WTC11 (cell line): ENCODE results near the gene ACOXL. TPM values are rescaled to one million over a fixed set of nuclear protein-coding genes. Genes with fewer than 3 reads are reported as not detected.

Experiments used
- ATAC-seq: fragments of 200-7000 bp; cut with Tn5 transposase; 2 replicates; pipeline ENCODE4 v1.10.0; 2021; ENCODE audit warnings: mild to moderate bottlenecking, moderate library complexity
- CTCF ChIA-PET: fragments of 300-600 bp; sonication (Branson Sonifier 250); formaldehyde crosslinking; loops from one replicate; lab custom pipeline; 2021; ENCODE audit warnings: antibody characterized with exemption; lab: Charles Lee
- POLR2A ChIA-PET: fragments of 350-600 bp; sonication (Branson Sonifier 250); formaldehyde crosslinking; loops from one replicate; lab custom pipeline; 2021; ENCODE audit warnings: antibody characterized with exemption; lab: Charles Lee
- DNase-seq: peaks from one replicate; pipeline ENCODE4 v3.0.0; 2021; ENCODE audit warnings: low spot score
- H3K27ac Mint-ChIP-seq: 2 replicates; pipeline ENCODE4 v1.8.0; 2021; ENCODE audit warnings: mixed read lengths
- H3K27me3 Mint-ChIP-seq: 2 replicates; pipeline ENCODE4 v1.8.0; 2021; ENCODE audit warnings: low read depth, mild to moderate bottlenecking, moderate library complexity, mixed read lengths
- H3K36me3 Mint-ChIP-seq: 2 replicates; pipeline ENCODE4 v1.8.0; 2021; ENCODE audit warnings: mixed read lengths
- H3K4me1 Mint-ChIP-seq: 2 replicates; pipeline ENCODE4 v1.8.0; 2022; ENCODE audit warnings: mixed read lengths
- H3K4me3 Mint-ChIP-seq: 2 replicates; pipeline ENCODE4 v1.8.0; 2021; ENCODE audit warnings: mild to moderate bottlenecking, moderate library complexity, mixed read lengths
- H3K9me3 Mint-ChIP-seq: 2 replicates; pipeline ENCODE4 v1.8.0; 2021; ENCODE audit warnings: mixed read lengths
- ATF2 ChIP-seq: sonication (generic); formaldehyde crosslinking; IDR thresholded peaks from 2 replicates; pipeline ENCODE4 v1.8.1; 2022; ENCODE audit warnings: low read depth, missing genetic modification reagents, borderline replicate concordance
- ATF3 ChIP-seq: sonication (generic); formaldehyde crosslinking; conservative IDR thresholded peaks from 2 replicates; pipeline ENCODE4 v1.8.1; 2022; ENCODE audit warnings: mild to moderate bottlenecking, missing genetic modification reagents
- ATF6 ChIP-seq: sonication (generic); formaldehyde crosslinking; IDR thresholded peaks from 2 replicates; pipeline ENCODE4 v1.8.1; 2023; ENCODE audit warnings: mild to moderate bottlenecking, missing genetic modification reagents
- CREB1 ChIP-seq: sonication (generic); formaldehyde crosslinking; IDR thresholded peaks from 2 replicates; pipeline ENCODE4 v1.8.0; 2023; ENCODE audit warnings: mild to moderate bottlenecking, missing genetic modification reagents
- E2F4 ChIP-seq: sonication (generic); formaldehyde crosslinking; IDR thresholded peaks from 2 replicates; pipeline ENCODE4 v1.8.1; 2022; ENCODE audit warnings: low read depth, mild to moderate bottlenecking, moderate library complexity, missing genetic modification reagents, borderline replicate concordance
- EMX1 ChIP-seq: fragments of 250-450 bp; sonication (Bioruptor Pico); IDR thresholded peaks from 2 replicates; pipeline ENCODE4 v1.8.0; 2021; ENCODE audit warnings: mild to moderate bottlenecking
- GABPB1 ChIP-seq: sonication (generic); formaldehyde crosslinking; IDR thresholded peaks from 2 replicates; pipeline ENCODE4 v1.8.1; 2023; ENCODE audit warnings: mild to moderate bottlenecking, missing genetic modification reagents
- HMGXB4 ChIP-seq: sonication (generic); formaldehyde crosslinking; IDR thresholded peaks from 2 replicates; pipeline ENCODE4 v1.8.1; 2023; ENCODE audit warnings: mild to moderate bottlenecking, moderate library complexity, missing genetic modification reagents
- IRF1 ChIP-seq: sonication (generic); formaldehyde crosslinking; IDR thresholded peaks from 2 replicates; pipeline ENCODE4 v1.8.0; 2023; ENCODE audit warnings: missing genetic modification reagents
- MLX ChIP-seq: sonication (generic); formaldehyde crosslinking; IDR thresholded peaks from 2 replicates; pipeline ENCODE4 v1.8.1; 2023; ENCODE audit warnings: mild to moderate bottlenecking, missing genetic modification reagents, moderate library complexity
- MXD4 ChIP-seq: fragments of 250-450 bp; sonication (Bioruptor Pico); IDR thresholded peaks from 2 replicates; pipeline ENCODE4 v1.8.0; 2021; ENCODE audit warnings: mild to moderate bottlenecking, moderate library complexity, borderline replicate concordance
- PREB ChIP-seq: sonication (generic); formaldehyde crosslinking; IDR thresholded peaks from 2 replicates; pipeline ENCODE4 v1.8.1; 2022; ENCODE audit warnings: mild to moderate bottlenecking, missing genetic modification reagents, moderate library complexity, borderline replicate concordance
- RORB ChIP-seq: fragments of 250-450 bp; sonication (Bioruptor Pico); IDR thresholded peaks from 2 replicates; pipeline ENCODE4 v1.9.0; 2021; ENCODE audit warnings: mild to moderate bottlenecking
- TEAD4 ChIP-seq: sonication (generic); formaldehyde crosslinking; IDR thresholded peaks from 2 replicates; pipeline ENCODE4 v1.8.0; 2022; ENCODE audit warnings: mild to moderate bottlenecking, missing genetic modification reagents
- ZNF219 ChIP-seq: sonication (generic); formaldehyde crosslinking; IDR thresholded peaks from 2 replicates; pipeline ENCODE4 v1.8.0; 2023; ENCODE audit warnings: missing genetic modification reagents, mild to moderate bottlenecking, borderline replicate concordance
- ZNF416 ChIP-seq: fragments of 250-450 bp; sonication (Bioruptor Pico); IDR thresholded peaks from 2 replicates; pipeline ENCODE4 v1.9.0; 2021; ENCODE audit warnings: mild to moderate bottlenecking, inconsistent platforms
- total RNA-seq: library from RNA; stranded (reverse); gene quantifications from 3 replicates; pipeline ENCODE4 v1.2.3, GENCODE V29; 2021

Gene ACOXL
- total RNA-seq, 1 experiment from 2014 or later: 14.9 TPM

- ATAC-seq: no peak
- CTCF ChIA-PET: no interaction called here
These were observed 224.9 kb downstream of the ACOXL start for GRCh38 chr2:110957293-110957692.

GRCh38 chr2:110958346-110959119 is 226.2 kb downstream of the ACOXL start:
- Mint-ChIP-seq H3K9me3 (no peaks in the 10 kb centered on the region), H3K27me3 (no peaks in the 10 kb centered on the region), H3K27ac (no peak overlapping the region), H3K4me3 (no peak overlapping the region), H3K36me3 (no peaks in the 10 kb centered on the region), H3K4me1 (peaks cover 7% of the 10 kb centered on the region; the same call in 1 of the 2 replicates)
- TF ChIP-seq CREB1 (CRISPR knock-in tag) (no peak), MLX (CRISPR knock-in tag) (no peak), GABPB1 (no peak), ATF6 (CRISPR knock-in tag) (no peak), ZNF219 (no peak), RORB (CRISPR knock-in tag) (no peak), PREB (CRISPR knock-in tag) (no peak), HMGXB4 (CRISPR knock-in tag) (no peak), EMX1 (CRISPR knock-in tag) (no peak), ZNF416 (no peak), ATF3 (no peak), ATF2 (no peak), MXD4 (CRISPR knock-in tag) (no peak), IRF1 (no peak), E2F4 (CRISPR knock-in tag) (no peak)
- no peak for DNase-seq
- CTCF ChIA-PET: interaction anchor here (1.2 kb wide), 1 partner anchor 111 kb away, joined by 3 read pairs; no protein-coding TSS in a partner anchor
- POLR2A ChIA-PET: no interaction called here
- ATAC-seq: no peak

More at GRCh38 chr2:110957293-110957692, 224.9 kb downstream of the ACOXL start:
- no peaks in the 10 kb centered on the region for H3K27me3 Mint-ChIP-seq
- no peaks in the 10 kb centered on the region for H3K9me3 Mint-ChIP-seq
- POLR2A ChIA-PET: interaction anchor here (0.7 kb wide), 1 partner anchor 50 kb away, joined by 4 read pairs; no protein-coding TSS in a partner anchor
- no peak overlapping the region for H3K4me3 Mint-ChIP-seq
- no peak for TF ChIP-seq MLX (CRISPR knock-in tag)
- no peak for TF ChIP-seq TEAD4
- TF ChIP-seq ZNF219: no peak
- TF ChIP-seq, all 79 proteins: peak for 0
- Mint-ChIP-seq H3K36me3 (no peaks in the 10 kb centered on the region), H3K4me1 (peaks cover 7% of the 10 kb centered on the region; the same call in 1 of the 2 replicates), H3K27ac (no peak overlapping the region)
- no peak for DNase-seq
